GM23338 (cell line): ENCODE measurements around the gene SFR1. TPM values are rescaled to one million over a fixed set of nuclear protein-coding genes. Genes with fewer than 3 reads are reported as not detected.

Experiments
- ATAC-seq: fragments of 200-7000 bp; cut with Tn5 transposase; 3 replicates; pipeline ENCODE4 v1.9.1; 2020
- DNase-seq: peaks from one replicate; pipeline ENCODE4 v3.0.0-alpha.2; 2015; ENCODE audit warnings: low spot score
- H2AFZ ChIP-seq: fragments of 200-600 bp; sonication (generic); 2 replicates; pipeline ENCODE4 v1.8.0; 2016; ENCODE audit warnings: antibody characterized with exemption, mild to moderate bottlenecking, moderate library complexity
- H3F3A ChIP-seq: fragments of 200-600 bp; sonication (generic); replicated peaks from 2 replicates; pipeline ENCODE4 v1.8.0; 2017; ENCODE audit warnings: antibody characterized with exemption, mixed run types, low read depth
- H3K27ac ChIP-seq: fragments of 200-600 bp; sonication (generic); 2 replicates; pipeline ENCODE4 v1.6.1; 2016; ENCODE audit warnings: low read depth
- H3K27me3 ChIP-seq: fragments of 200-600 bp; sonication (generic); 2 replicates; pipeline ENCODE4 v1.8.0; 2016; ENCODE audit warnings: mild to moderate bottlenecking, mixed run types, moderate library complexity; ENCODE audit not compliant: insufficient read depth
- H3K36me3 ChIP-seq: fragments of 200-600 bp; sonication (generic); 2 replicates; pipeline ENCODE4 v1.8.0; 2016; ENCODE audit warnings: mild to moderate bottlenecking; ENCODE audit not compliant: insufficient read depth
- H3K4me1 ChIP-seq: fragments of 200-600 bp; sonication (generic); 2 replicates; pipeline ENCODE4 v1.8.0; 2016; ENCODE audit warnings: mild to moderate bottlenecking, moderate library complexity; ENCODE audit not compliant: insufficient read depth
- H3K4me2 ChIP-seq: fragments of 200-600 bp; sonication (generic); 2 replicates; pipeline ENCODE4 v1.7.1; 2017; ENCODE audit warnings: mixed run types
- H3K4me3 ChIP-seq: fragments of 200-600 bp; sonication (generic); 2 replicates; pipeline ENCODE4 v1.6.1; 2016; ENCODE audit warnings: mixed run types
- H3K79me2 ChIP-seq: fragments of 200-600 bp; sonication (generic); replicated peaks from 2 replicates; pipeline ENCODE4 v1.8.0; 2017; ENCODE audit warnings: mild to moderate bottlenecking; ENCODE audit not compliant: insufficient read depth
- H3K9me2 ChIP-seq: fragments of 200-600 bp; sonication (generic); 2 replicates; pipeline ENCODE4 v1.8.0; 2017; ENCODE audit not compliant: insufficient read depth
- H4K20me1 ChIP-seq: fragments of 200-600 bp; sonication (generic); replicated peaks from 2 replicates; pipeline ENCODE4 v1.8.0; 2017; ENCODE audit warnings: mild to moderate bottlenecking; ENCODE audit not compliant: insufficient read depth
- H3K27ac Mint-ChIP-seq: 2 replicates; pipeline ENCODE4 v1.8.0; 2020; ENCODE audit warnings: inconsistent platforms, mild to moderate bottlenecking, moderate library complexity, mixed read lengths
- H3K27me3 Mint-ChIP-seq: 3 replicates; pipeline ENCODE4 v1.8.0; 2022; ENCODE audit warnings: low read depth, mild to moderate bottlenecking, moderate library complexity, mixed read lengths, inconsistent platforms; ENCODE audit not compliant: insufficient read depth, poor library complexity
- H3K36me3 Mint-ChIP-seq: 3 replicates; pipeline ENCODE4 v1.8.0; 2021; ENCODE audit warnings: low read depth, mild to moderate bottlenecking, inconsistent platforms, moderate library complexity, mixed read lengths
- H3K4me1 Mint-ChIP-seq: 3 replicates; pipeline ENCODE4 v1.8.0; 2020; ENCODE audit warnings: mild to moderate bottlenecking, inconsistent platforms, mixed read lengths
- H3K4me3 Mint-ChIP-seq: 3 replicates; pipeline ENCODE4 v1.8.0; 2021; ENCODE audit warnings: moderate library complexity, mild to moderate bottlenecking, inconsistent platforms, mixed read lengths
- H3K9me3 Mint-ChIP-seq: 3 replicates; pipeline ENCODE4 v1.8.0; 2020; ENCODE audit warnings: moderate library complexity, mild to moderate bottlenecking, inconsistent platforms, mixed read lengths
- CREB1 ChIP-seq: fragments of 250-450 bp; sonication (Bioruptor Pico); IDR thresholded peaks from 2 replicates; pipeline ENCODE4 v1.5.0; 2020; ENCODE audit warnings: low read depth, mild to moderate bottlenecking, moderate library complexity
- CTCF ChIP-seq, 2 experiments: fragments of 200-600 bp in 1 of 2; sonication (generic) in 1 of 2; conservative IDR thresholded peaks; 2 replicates each; pipeline versions ENCODE4 v1.5.1 to v1.6.1; 2016 to 2017; ENCODE audit warnings: antibody characterized with exemption in 2 of 2, low read depth in 2 of 2, mild to moderate bottlenecking in 2 of 2, moderate library complexity in 1 of 2
- ETS1 ChIP-seq: IDR thresholded peaks from 2 replicates; pipeline ENCODE4 v1.6.1; 2016; ENCODE audit warnings: antibody characterized with exemption
- EZH2 ChIP-seq: fragments of 200-600 bp; sonication (generic); IDR thresholded peaks from one replicate; pipeline ENCODE4 v1.8.0; 2017; ENCODE audit warnings: antibody characterized with exemption, mild to moderate bottlenecking, low read depth; ENCODE audit not compliant: unreplicated experiment
- EZH2phosphoT487 ChIP-seq: fragments of 200-600 bp; sonication (generic); IDR thresholded peaks from one replicate; pipeline ENCODE4 v1.8.1; 2018; ENCODE audit warnings: antibody characterized with exemption; ENCODE audit not compliant: unreplicated experiment
- JUNB ChIP-seq: IDR thresholded peaks from one replicate; pipeline ENCODE4 v1.6.1; 2016; ENCODE audit warnings: antibody characterized with exemption; ENCODE audit not compliant: unreplicated experiment
- NANOG ChIP-seq: IDR thresholded peaks from 2 replicates; pipeline ENCODE4 v1.6.1; 2016; ENCODE audit warnings: antibody characterized with exemption, borderline replicate concordance
- POLR2AphosphoS5 ChIP-seq: IDR thresholded peaks from 2 replicates; pipeline ENCODE4 v1.6.1; 2016; ENCODE audit warnings: antibody characterized with exemption, low read depth
- REST ChIP-seq: IDR thresholded peaks from one replicate; pipeline ENCODE4 v1.6.1; 2018; ENCODE audit warnings: antibody characterized with exemption; ENCODE audit not compliant: unreplicated experiment
- STAT1 ChIP-seq: IDR thresholded peaks from one replicate; pipeline ENCODE4 v1.6.1; 2016; ENCODE audit warnings: antibody characterized with exemption; ENCODE audit not compliant: unreplicated experiment
- ZNF114 ChIP-seq: fragments of 250-450 bp; sonication (Bioruptor Pico); IDR thresholded peaks from 2 replicates; pipeline ENCODE4 v1.5.0; 2020; ENCODE audit warnings: mild to moderate bottlenecking, moderate library complexity
- ZNF331 ChIP-seq: fragments of 250-450 bp; sonication (Bioruptor Pico); IDR thresholded peaks from 2 replicates; pipeline ENCODE4 v1.5.0; 2020; ENCODE audit warnings: low read depth, mild to moderate bottlenecking, moderate library complexity
- ZNF462 ChIP-seq: fragments of 250-450 bp; sonication (Bioruptor Pico); IDR thresholded peaks from 2 replicates; pipeline ENCODE4 v1.5.0; 2020; ENCODE audit warnings: mild to moderate bottlenecking, moderate library complexity
- polyA plus RNA-seq: library from polyadenylated mRNA; unstranded; fragments of >200 nt; fragmentation: Nextera tagmentation; extraction: Ambion mirVana; gene quantifications from 2 replicates; pipeline ENCODE4 v1.2.1, GENCODE V29; 2016
- total RNA-seq: library from RNA; depleted of rRNA; stranded (reverse); fragments of >200 nt; shearing (Covaris generic); gene quantifications from 2 replicates; pipeline ENCODE4 v1.2.3, GENCODE V29; 2014

Gene SFR1
- total and polyA plus RNA-seq, 2 experiments from 2014 or later, result 8.3 to 13.0 TPM

- no peaks in the 10 kb centered on the region for H3K9me3 Mint-ChIP-seq
- H3K79me2 ChIP-seq, result no peaks in the 10 kb centered on the region
- ATAC-seq (peak; percentile 78), DNase-seq (peak; percentile 47)
- H3K27ac Mint-ChIP-seq, result no peak overlapping the region
- TF ChIP-seq CTCF (conservative IDR thresholded peaks at IDR 0.05; ENCODE audit: low read depth in 2 of 2) (no peak), NANOG (no peak), ZNF114 (CRISPR knock-in tag) (no peak), ZNF462 (CRISPR knock-in tag) (no peak), JUNB (no peak), EZH2 (no peak), POLR2AphosphoS5 (no peak), ETS1 (no peak), CREB1 (CRISPR knock-in tag) (no peak), REST (no peak), STAT1 (no peak), EZH2phosphoT487 (no peak), ZNF331 (CRISPR knock-in tag) (no peak)
- peak overlapping the region; percentile 1 for H3K4me2 ChIP-seq
- no peaks in the 10 kb centered on the region for H3F3A ChIP-seq
- H4K20me1 ChIP-seq, result no peaks in the 10 kb centered on the region
- no peaks in the 10 kb centered on the region; the same call in 1 of the 2 replicates for H3K36me3 ChIP-seq
- H3K27me3 Mint-ChIP-seq, result peaks cover 3% of the 10 kb centered on the region
- peaks cover 9% of the 10 kb centered on the region for H3K4me1 Mint-ChIP-seq
- H3K4me3 Mint-ChIP-seq, result no peak overlapping the region
- no peak overlapping the region; the same call in 1 of the 2 replicates for H2AFZ ChIP-seq
- no peak overlapping the region for H3K4me3 ChIP-seq
- H3K9me2 ChIP-seq, result peaks cover 14% of the 10 kb centered on the region
- H3K4me1 ChIP-seq, result peaks cover 16% of the 10 kb centered on the region
- H3K36me3 Mint-ChIP-seq, result no peaks in the 10 kb centered on the region
- 0 out of 2 replicates have a peak overlapping the region, but pooled peaks have one; percentile 1 for H3K27ac ChIP-seq
- H3K27me3 ChIP-seq, result no peaks in the 10 kb centered on the region
Observed at GRCh38 chr10:104077247-104077646, 44.7 kb upstream of the SFR1 start.
